CD8-positive, alpha-beta memory T cell (primary cell): ENCODE measurements around the gene MOBP. TPM values are rescaled to one million over a fixed set of nuclear protein-coding genes. Genes with fewer than 3 reads are reported as not detected.

Source experiments
- CTCF ChIA-PET: fragments of 350-600 bp; sonication (Branson Sonifier 250); formaldehyde crosslinking; loops from one replicate; lab custom pipeline; 2021; ENCODE audit warnings: antibody characterized with exemption; lab: Charles Lee
- POLR2A ChIA-PET: fragments of 350-600 bp; sonication (Branson Sonifier 250); formaldehyde crosslinking; loops from one replicate; lab custom pipeline; 2021; ENCODE audit warnings: antibody characterized with exemption; lab: Charles Lee
- DNase-seq, 5 donors: peaks; one replicate each; pipeline versions ENCODE4 v3.0.0 to v3.0.0-alpha.2; 2020 to 2022; ENCODE audit warnings: mixed read lengths in 1 of 5
- H3K27ac ChIP-seq: one replicate; pipeline ENCODE4 v1.7.0; 2013; ENCODE audit warnings: low read depth, mild to moderate bottlenecking, low read length, moderate library complexity
- H3K27me3 ChIP-seq: 2 replicates; pipeline ENCODE4 v1.7.0; 2013; ENCODE audit warnings: low read length, mild to moderate bottlenecking; ENCODE audit not compliant: insufficient read depth, poor library complexity, severe bottlenecking
- H3K36me3 ChIP-seq: 2 replicates; pipeline ENCODE4 v1.7.0; 2013; ENCODE audit warnings: mild to moderate bottlenecking, low read length, moderate library complexity; ENCODE audit not compliant: insufficient read depth
- H3K4me1 ChIP-seq: 2 replicates; pipeline ENCODE4 v1.7.0; 2013; ENCODE audit warnings: mild to moderate bottlenecking, low read length, moderate library complexity; ENCODE audit not compliant: insufficient read depth
- H3K4me3 ChIP-seq: 2 replicates; pipeline ENCODE4 v1.7.0; 2013; ENCODE audit warnings: mild to moderate bottlenecking, low read length
- H3K9me3 ChIP-seq: 2 replicates; pipeline ENCODE4 v1.7.0; 2013; ENCODE audit warnings: mild to moderate bottlenecking, low read length
- H3K27ac Mint-ChIP-seq, 8 donors: one replicate each; pipeline ENCODE4 v1.8.0; 2020 to 2021; ENCODE audit warnings: mixed read lengths in 8 of 8, mild to moderate bottlenecking in 6 of 8, inconsistent platforms in 3 of 8, moderate library complexity in 3 of 8
- H3K27me3 Mint-ChIP-seq, 2 donors: one replicate each; pipeline ENCODE4 v1.8.0; 2020 to 2021; ENCODE audit warnings: mixed read lengths in 2 of 2, mild to moderate bottlenecking in 1 of 2, moderate library complexity in 1 of 2
- H3K36me3 Mint-ChIP-seq, 3 donors: one replicate each; pipeline ENCODE4 v1.8.0; 2020 to 2021; ENCODE audit warnings: mixed read lengths in 3 of 3, inconsistent platforms in 1 of 3, mild to moderate bottlenecking in 1 of 3
- H3K4me1 Mint-ChIP-seq, 3 donors: one replicate each; pipeline ENCODE4 v1.8.0; 2020 to 2021; ENCODE audit warnings: mixed read lengths in 3 of 3, inconsistent platforms in 1 of 3, mild to moderate bottlenecking in 1 of 3
- H3K4me3 Mint-ChIP-seq, 7 donors: one replicate each; pipeline ENCODE4 v1.8.0; 2020 to 2021; ENCODE audit warnings: mixed read lengths in 7 of 7, mild to moderate bottlenecking in 6 of 7, moderate library complexity in 4 of 7, inconsistent platforms in 2 of 7
- H3K9me3 Mint-ChIP-seq, 5 donors: one replicate each; pipeline ENCODE4 v1.8.0; 2020 to 2022; ENCODE audit warnings: mixed read lengths in 5 of 5, mild to moderate bottlenecking in 3 of 5, moderate library complexity in 2 of 5, inconsistent platforms in 1 of 5
- polyA plus RNA-seq: library from polyadenylated mRNA; unstranded; fragments of 300-500 nt; fragmentation: Illumina TruSeq; gene quantifications from one replicate; pipeline ENCODE4 v1.2.3, GENCODE V29; 2021
- total RNA-seq, 2 experiments: library from RNA; stranded (reverse); gene quantifications; one replicate each; pipeline ENCODE4 v1.2.3, GENCODE V29; 2021

The MOBP gene
- total and polyA plus RNA-seq, 3 experiments from 2014 or later = not detected

DNA sequence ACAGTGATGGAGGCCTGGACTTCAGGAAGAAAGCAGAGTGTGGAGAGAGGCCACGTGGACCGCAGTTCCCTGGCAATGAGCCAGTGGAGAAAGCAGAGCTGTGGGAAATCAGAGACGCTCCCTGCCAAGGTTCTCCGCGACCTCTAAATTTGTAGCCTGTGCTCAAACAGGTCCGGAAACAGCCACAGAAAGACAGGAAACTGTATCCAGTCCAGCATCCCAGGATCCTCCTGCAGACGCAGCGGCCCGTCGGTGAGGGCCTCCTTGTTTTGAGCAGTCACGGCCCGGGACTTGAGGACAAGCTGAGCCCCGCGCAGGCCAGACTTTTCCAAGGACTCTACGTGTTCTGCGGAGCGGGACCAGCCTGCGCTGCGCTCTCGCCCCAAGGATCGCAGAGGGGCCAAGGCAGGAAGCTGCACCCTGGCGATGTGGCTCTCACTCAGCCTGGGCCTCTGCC, 38.7 kb upstream of the MOBP start:
- Mint-ChIP-seq H3K4me3 (no peak overlapping the region), H3K27ac (no peak overlapping the region), H3K27me3 (peaks cover 1 to 22% of the 10 kb centered on the region in 2 donors), H3K9me3 (no peaks in the 10 kb centered on the region), H3K4me1 (no peaks in the 10 kb centered on the region), H3K36me3 (peaks cover 0 to 2% (median 0%) of the 10 kb centered on the region in 3 donors)
- CTCF ChIA-PET = no interaction called here
- POLR2A ChIA-PET = no interaction called here
- DNase-seq = no peak
- no peaks in the 10 kb centered on the region for H3K9me3 ChIP-seq
- no peak overlapping the region for H3K4me3 ChIP-seq
- no peaks in the 10 kb centered on the region for H3K4me1 ChIP-seq
- H3K36me3 ChIP-seq = no peaks in the 10 kb centered on the region
- H3K27ac ChIP-seq = no peak overlapping the region
- no peaks in the 10 kb centered on the region for H3K27me3 ChIP-seq

DNA sequence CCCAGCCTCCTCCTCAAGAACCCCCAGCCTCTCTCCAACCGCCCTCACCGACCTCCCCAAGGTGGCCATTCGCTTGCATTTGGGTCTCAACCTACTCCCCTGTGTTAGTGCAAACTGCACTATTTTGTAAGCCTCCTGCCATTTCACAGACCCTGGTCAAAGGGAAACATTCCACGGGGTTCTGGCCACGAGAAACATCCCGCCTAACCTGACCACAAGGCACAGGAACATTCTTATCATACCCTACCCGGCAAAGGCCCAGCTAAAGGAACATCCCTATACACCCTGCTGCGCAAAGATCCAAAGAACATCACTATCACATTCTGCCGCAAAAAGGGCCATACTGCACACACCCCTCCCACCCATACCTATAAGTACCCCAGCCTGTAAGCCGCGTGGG, 38.0 kb upstream of the MOBP start:
- DNase-seq = no peak
- ChIA-PET CTCF (no interaction called here), POLR2A (no interaction called here)
- no peaks in the 10 kb centered on the region for H3K4me1 Mint-ChIP-seq
- H3K27me3 Mint-ChIP-seq = peaks cover 1 to 22% of the 10 kb centered on the region in 2 donors
- no peak overlapping the region for H3K4me3 ChIP-seq
- H3K36me3 Mint-ChIP-seq = peaks cover 0 to 2% (median 0%) of the 10 kb centered on the region in 3 donors
- H3K4me3 Mint-ChIP-seq = no peak overlapping the region
- no peaks in the 10 kb centered on the region for H3K4me1 ChIP-seq
- H3K36me3 ChIP-seq = no peaks in the 10 kb centered on the region
- no peaks in the 10 kb centered on the region for H3K27me3 ChIP-seq
- peak overlapping the region in 1 of 8 donors; percentile 48 for H3K27ac Mint-ChIP-seq
- H3K9me3 ChIP-seq = no peaks in the 10 kb centered on the region
- no peak overlapping the region for H3K27ac ChIP-seq
- no peaks in the 10 kb centered on the region for H3K9me3 Mint-ChIP-seq

- no peaks in the 10 kb centered on the region for H3K27me3 ChIP-seq
- Mint-ChIP-seq H3K27ac (no peak overlapping the region), H3K4me3 (no peak overlapping the region), H3K27me3 (peaks cover 1 to 22% of the 10 kb centered on the region in 2 donors), H3K4me1 (no peaks in the 10 kb centered on the region), H3K9me3 (no peaks in the 10 kb centered on the region), H3K36me3 (no peaks in the 10 kb centered on the region)
- no peaks in the 10 kb centered on the region for H3K9me3 ChIP-seq
- ChIA-PET CTCF (interaction anchor here (1.9 kb wide), 1 partner anchor 15 kb away, joined by 4 read pairs; no protein-coding TSS in a partner anchor), POLR2A (no interaction called here)
- no peaks in the 10 kb centered on the region for H3K4me1 ChIP-seq
- H3K4me3 ChIP-seq = no peak overlapping the region
- no peak overlapping the region for H3K27ac ChIP-seq
- no peak for DNase-seq
- no peaks in the 10 kb centered on the region for H3K36me3 ChIP-seq
These were observed 35.1 kb upstream of the MOBP start for GRCh38 chr3:39432342-39432741.

GRCh38 chr3:39433642-39434041, 33.8 kb upstream of the MOBP start:
- H3K4me1 Mint-ChIP-seq = no peaks in the 10 kb centered on the region
- Histone ChIP-seq H3K36me3 (no peaks in the 10 kb centered on the region), H3K4me3 (no peak overlapping the region), H3K9me3 (no peaks in the 10 kb centered on the region), H3K27ac (no peak overlapping the region), H3K4me1 (no peaks in the 10 kb centered on the region), H3K27me3 (no peaks in the 10 kb centered on the region)
- H3K27ac Mint-ChIP-seq = no peak overlapping the region
- POLR2A ChIA-PET = no interaction called here
- no peak for DNase-seq
- no peak overlapping the region for H3K4me3 Mint-ChIP-seq
- CTCF ChIA-PET = interaction anchor here (0.8 to 1.2 kb wide), 2 partner anchors 14 to 27 kb away, joined by 3 read pairs; partner anchors contain the start of gene RPSA
- peaks cover 1 to 22% of the 10 kb centered on the region in 2 donors for H3K27me3 Mint-ChIP-seq
- no peaks in the 10 kb centered on the region for H3K9me3 Mint-ChIP-seq
- H3K36me3 Mint-ChIP-seq = no peaks in the 10 kb centered on the region

- H3K27ac ChIP-seq = no peak overlapping the region
- H3K4me1 Mint-ChIP-seq = no peaks in the 10 kb centered on the region
- CTCF ChIA-PET = interaction anchor here (0.8 kb wide), 1 partner anchor 13 kb away, joined by 3 read pairs; no protein-coding TSS in a partner anchor
- POLR2A ChIA-PET = no interaction called here
- H3K4me3 Mint-ChIP-seq = no peak overlapping the region
- peaks cover 1 to 18% of the 10 kb centered on the region in 2 donors for H3K27me3 Mint-ChIP-seq
- no peaks in the 10 kb centered on the region for H3K36me3 ChIP-seq
- peak overlapping the region in 2 of 8 donors; percentile 26 to 65 for H3K27ac Mint-ChIP-seq
- no peaks in the 10 kb centered on the region for H3K9me3 ChIP-seq
- no peak overlapping the region for H3K4me3 ChIP-seq
- no peaks in the 10 kb centered on the region for H3K4me1 ChIP-seq
- DNase-seq = no peak
- no peaks in the 10 kb centered on the region for H3K36me3 Mint-ChIP-seq
- no peaks in the 10 kb centered on the region for H3K27me3 ChIP-seq
- no peaks in the 10 kb centered on the region for H3K9me3 Mint-ChIP-seq
These were observed 32.9 kb upstream of the MOBP start for GRCh38 chr3:39434574-39434973.

GRCh38 chr3:39435006-39435748, 32.3 kb upstream of the MOBP start:
- no peaks in the 10 kb centered on the region for H3K27me3 ChIP-seq
- no peaks in the 10 kb centered on the region for H3K36me3 Mint-ChIP-seq
- no peaks in the 10 kb centered on the region for H3K9me3 ChIP-seq
- CTCF ChIA-PET = interaction anchor here (0.8 kb wide), 1 partner anchor 12 kb away, joined by 3 read pairs; no protein-coding TSS in a partner anchor
- H3K4me3 ChIP-seq = no peak overlapping the region
- no peaks in the 10 kb centered on the region for H3K9me3 Mint-ChIP-seq
- H3K36me3 ChIP-seq = no peaks in the 10 kb centered on the region
- H3K27ac ChIP-seq = no peak overlapping the region
- no peak for DNase-seq
- POLR2A ChIA-PET = no interaction called here
- H3K4me1 ChIP-seq = no peaks in the 10 kb centered on the region
- H3K27ac Mint-ChIP-seq = peak overlapping the region in 2 of 8 donors; percentile 26 to 65
- peaks cover 1 to 12% of the 10 kb centered on the region in 2 donors for H3K27me3 Mint-ChIP-seq
- H3K4me1 Mint-ChIP-seq = no peaks in the 10 kb centered on the region
- no peak overlapping the region for H3K4me3 Mint-ChIP-seq

GRCh38 chr3:39438880-39439279, 28.6 kb upstream of the MOBP start:
- POLR2A ChIA-PET = no interaction called here
- Histone ChIP-seq H3K36me3 (no peaks in the 10 kb centered on the region), H3K27ac (no peak overlapping the region), H3K4me1 (no peaks in the 10 kb centered on the region), H3K27me3 (no peaks in the 10 kb centered on the region), H3K9me3 (no peaks in the 10 kb centered on the region), H3K4me3 (no peak overlapping the region)
- Mint-ChIP-seq H3K36me3 (no peaks in the 10 kb centered on the region), H3K27ac (no peak overlapping the region), H3K9me3 (no peaks in the 10 kb centered on the region), H3K4me3 (peak overlapping the region in 1 of 7 donors; percentile 61), H3K4me1 (no peaks in the 10 kb centered on the region), H3K27me3 (peaks cover 0 to 2% of the 10 kb centered on the region in 2 donors)
- CTCF ChIA-PET = interaction anchor here (0.8 kb wide), 1 partner anchor 9 kb away, joined by 4 read pairs; no protein-coding TSS in a partner anchor
- DNase-seq = no peak

GRCh38 chr3:39440316-39440715, 27.2 kb upstream of the MOBP start:
- no peaks in the 10 kb centered on the region for H3K36me3 ChIP-seq
- no peak for DNase-seq
- no peaks in the 10 kb centered on the region for H3K4me1 Mint-ChIP-seq
- no peaks in the 10 kb centered on the region for H3K36me3 Mint-ChIP-seq
- H3K9me3 Mint-ChIP-seq = no peaks in the 10 kb centered on the region
- ChIA-PET CTCF (interaction anchor here (0.9 kb wide), 1 partner anchor 23 kb away, joined by 3 read pairs; no protein-coding TSS in a partner anchor), POLR2A (no interaction called here)
- H3K4me3 Mint-ChIP-seq = peak overlapping the region in 1 of 7 donors; percentile 83
- H3K9me3 ChIP-seq = no peaks in the 10 kb centered on the region
- H3K27ac Mint-ChIP-seq = no peak overlapping the region
- no peaks in the 10 kb centered on the region for H3K27me3 ChIP-seq
- H3K4me1 ChIP-seq = no peaks in the 10 kb centered on the region
- H3K27ac ChIP-seq = no peak overlapping the region
- H3K27me3 Mint-ChIP-seq = peaks cover 0 to 10% of the 10 kb centered on the region in 2 donors
- H3K4me3 ChIP-seq = no peak overlapping the region
